ENCODE results near the gene CD151. TPM values are rescaled to one million over a fixed set of nuclear protein-coding genes. Genes with fewer than 3 reads are reported as not detected.

Gene CD151
- total RNA-seq, 6 donors from 2014 or later: 179 to 545 (median 421) TPM

DNA sequence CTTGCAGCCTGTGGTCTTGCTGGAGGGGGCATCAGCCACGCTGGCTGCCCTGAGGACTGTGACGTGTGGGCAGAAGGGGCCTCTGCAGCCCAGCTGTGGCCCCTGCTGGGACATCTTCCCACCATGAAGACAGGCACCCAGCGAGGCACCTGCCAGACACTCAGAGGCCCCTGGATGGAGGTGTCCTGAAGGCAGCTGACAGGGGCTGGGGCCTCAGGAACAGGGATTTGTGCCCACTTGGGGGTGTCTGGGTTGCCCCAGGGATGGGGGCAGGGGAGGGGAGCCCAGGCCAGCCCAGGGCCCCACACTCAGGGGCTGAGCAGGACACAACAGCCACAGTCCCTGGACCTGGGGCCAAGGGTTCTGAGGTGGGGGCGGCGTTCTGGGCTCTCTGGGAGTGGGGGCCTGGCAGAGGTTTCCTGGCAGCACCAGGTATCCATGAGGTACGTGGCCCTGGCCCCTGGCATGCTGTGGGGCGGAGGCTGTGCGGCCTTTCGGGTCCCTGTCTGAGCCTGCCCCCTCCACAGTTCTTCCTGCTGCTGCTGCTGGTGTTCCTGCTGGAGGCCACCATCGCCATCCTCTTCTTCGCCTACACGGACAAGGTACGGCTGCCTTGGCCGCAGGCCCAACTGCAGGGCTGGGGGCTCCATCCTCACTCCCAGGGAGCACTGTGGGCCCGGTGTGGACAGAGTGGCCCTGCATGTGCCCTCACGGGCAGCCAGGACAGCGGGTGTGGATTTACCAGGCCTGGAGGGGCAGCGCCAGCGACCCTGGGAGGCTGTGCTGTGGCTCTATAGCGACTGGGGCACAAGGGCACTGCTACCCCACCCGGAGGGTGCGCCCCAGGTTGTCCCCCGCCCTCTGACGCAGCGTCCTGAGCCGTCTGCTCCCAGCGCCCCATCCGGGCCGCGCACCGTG, 31.4 kb downstream of the CD151 start:
- 95 to 100% methylated on average over 3 to 30 of the region's 31 CpGs for WGBS, 2 donors
- Histone ChIP-seq H3K36me3 (peaks cover 0 to 64% (median 42%) of the 10 kb centered on the region in 4 donors), H3K27ac (no peak overlapping the region), H3K27me3 (no peaks in the 10 kb centered on the region), H3K9me3 (no peaks in the 10 kb centered on the region), H3K4me3 (no peak overlapping the region), H3K4me1 (peaks cover 7 to 11% (median 8%) of the 10 kb centered on the region in 4 donors)
- DNase-seq (peak in 1 of 2 donors; percentile 78), ATAC-seq (ENCODE audit: low FRiP score in 2 of 2) (no peak)
- TF ChIP-seq POLR2A (IDR thresholded peaks at IDR 0.05) (no peak), EP300 (IDR thresholded peaks at IDR 0.05) (no peak), POLR2AphosphoS5 (IDR thresholded peaks at IDR 0.05) (no peak)
- TF ChIP-seq, protein P1, sequence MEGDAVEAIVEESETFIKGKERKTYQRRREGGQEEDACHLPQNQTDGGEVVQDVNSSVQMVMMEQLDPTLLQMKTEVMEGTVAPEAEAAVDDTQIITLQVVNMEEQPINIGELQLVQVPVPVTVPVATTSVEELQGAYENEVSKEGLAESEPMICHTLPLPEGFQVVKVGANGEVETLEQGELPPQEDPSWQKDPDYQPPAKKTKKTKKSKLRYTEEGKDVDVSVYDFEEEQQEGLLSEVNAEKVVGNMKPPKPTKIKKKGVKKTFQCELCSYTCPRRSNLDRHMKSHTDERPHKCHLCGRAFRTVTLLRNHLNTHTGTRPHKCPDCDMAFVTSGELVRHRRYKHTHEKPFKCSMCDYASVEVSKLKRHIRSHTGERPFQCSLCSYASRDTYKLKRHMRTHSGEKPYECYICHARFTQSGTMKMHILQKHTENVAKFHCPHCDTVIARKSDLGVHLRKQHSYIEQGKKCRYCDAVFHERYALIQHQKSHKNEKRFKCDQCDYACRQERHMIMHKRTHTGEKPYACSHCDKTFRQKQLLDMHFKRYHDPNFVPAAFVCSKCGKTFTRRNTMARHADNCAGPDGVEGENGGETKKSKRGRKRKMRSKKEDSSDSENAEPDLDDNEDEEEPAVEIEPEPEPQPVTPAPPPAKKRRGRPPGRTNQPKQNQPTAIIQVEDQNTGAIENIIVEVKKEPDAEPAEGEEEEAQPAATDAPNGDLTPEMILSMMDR (IDR thresholded peaks at IDR 0.05): no peak

DNA sequence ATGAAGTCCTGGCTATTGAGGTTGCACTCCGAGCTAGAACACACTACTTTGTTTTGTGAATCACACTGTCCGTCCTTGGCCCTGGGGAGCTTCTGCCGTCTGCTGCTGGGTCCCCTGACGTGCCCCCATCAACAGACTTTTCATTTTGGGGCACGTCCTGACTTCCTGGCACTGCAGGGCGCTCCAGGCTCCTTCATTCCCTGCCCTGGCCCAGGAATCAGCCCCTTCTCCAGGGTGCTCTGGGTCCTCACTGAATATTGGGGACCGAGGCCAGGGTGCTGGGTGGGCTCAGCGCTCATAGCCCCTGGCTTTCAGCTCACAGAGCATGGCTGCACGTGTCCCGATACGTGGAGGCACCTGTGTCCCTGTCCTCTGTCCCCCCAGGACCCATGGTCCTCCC, 32.1 kb downstream of the CD151 start:
- no peak overlapping the region for H3K4me3 ChIP-seq
- 90 to 94% methylated on average over 6 to 11 of the region's 11 CpGs for WGBS, 2 donors
- peaks cover 0 to 67% (median 46%) of the 10 kb centered on the region in 4 donors for H3K36me3 ChIP-seq
- H3K4me1 ChIP-seq: peaks cover 2 to 5% (median 3%) of the 10 kb centered on the region in 4 donors
- no peak for TF ChIP-seq EP300 (IDR thresholded peaks at IDR 0.05)
- no peak for ATAC-seq (ENCODE audit: low FRiP score in 2 of 2)
- no peaks in the 10 kb centered on the region for H3K9me3 ChIP-seq
- no peak overlapping the region for H3K27ac ChIP-seq
- peak in 1 of 2 donors; percentile 41 for DNase-seq
- no peaks in the 10 kb centered on the region for H3K27me3 ChIP-seq

DNA sequence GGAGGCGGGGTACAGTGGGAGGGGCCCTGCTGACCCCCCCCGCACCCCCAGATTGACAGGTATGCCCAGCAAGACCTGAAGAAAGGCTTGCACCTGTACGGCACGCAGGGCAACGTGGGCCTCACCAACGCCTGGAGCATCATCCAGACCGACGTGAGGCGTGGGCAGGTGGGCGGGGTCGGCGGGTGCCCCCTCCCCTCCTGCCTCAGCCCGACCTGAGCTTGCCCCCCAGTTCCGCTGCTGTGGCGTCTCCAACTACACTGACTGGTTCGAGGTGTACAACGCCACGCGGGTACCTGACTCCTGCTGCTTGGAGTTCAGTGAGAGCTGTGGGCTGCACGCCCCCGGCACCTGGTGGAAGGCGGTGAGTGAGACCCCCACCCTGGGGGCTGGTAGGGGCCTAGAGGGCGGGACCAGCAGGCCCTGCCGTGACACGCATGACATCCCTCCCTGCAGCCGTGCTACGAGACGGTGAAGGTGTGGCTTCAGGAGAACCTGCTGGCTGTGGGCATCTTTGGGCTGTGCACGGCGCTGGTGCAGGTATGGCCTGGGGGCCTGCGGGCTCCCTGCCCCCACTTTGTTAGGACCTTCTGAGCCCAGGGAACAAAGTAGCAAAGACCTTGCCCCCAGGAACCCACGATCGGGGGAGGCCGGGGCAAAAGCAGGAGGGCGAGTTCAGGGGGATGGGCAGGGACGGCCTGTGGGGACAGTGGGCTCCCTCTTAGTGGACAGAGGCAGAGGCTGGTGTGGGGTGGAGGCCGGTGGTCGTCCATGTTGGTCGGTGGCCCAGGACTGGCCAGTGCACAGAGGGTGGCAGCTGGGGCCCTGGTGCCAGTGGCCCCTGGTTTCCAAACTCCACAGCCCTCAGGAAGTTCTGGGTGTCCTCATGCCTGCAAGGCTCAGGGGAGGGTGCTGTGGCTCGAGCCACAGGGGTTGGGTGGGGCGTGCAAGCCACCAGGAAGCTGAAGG, 33.0 kb downstream of the CD151 start:
- ATAC-seq (ENCODE audit: low FRiP score in 2 of 2) (no peak), DNase-seq (peak in 1 of 2 donors; percentile 76)
- peaks cover 0 to 67% (median 47%) of the 10 kb centered on the region in 4 donors for H3K36me3 ChIP-seq

DNA sequence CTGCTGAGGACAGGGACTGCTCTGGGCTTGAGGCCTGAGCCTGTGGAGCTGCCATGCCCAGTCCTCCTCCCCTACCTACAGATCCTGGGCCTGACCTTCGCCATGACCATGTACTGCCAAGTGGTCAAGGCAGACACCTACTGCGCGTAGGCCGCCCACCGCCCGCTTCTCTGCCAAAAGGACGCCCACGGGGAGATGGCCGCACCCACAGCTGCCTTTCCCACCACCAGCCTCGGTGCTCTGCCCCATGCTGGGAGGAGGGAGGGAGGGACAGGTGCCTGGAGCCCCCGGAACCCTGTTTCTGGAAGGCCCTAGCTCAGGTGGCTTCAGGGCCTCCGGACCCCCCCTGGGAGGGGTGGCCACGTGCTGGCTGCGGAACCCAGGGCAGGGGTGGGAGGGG, 33.7 kb downstream of the CD151 start:
- Histone ChIP-seq H3K4me1 (no peaks in the 10 kb centered on the region), H3K4me3 (no peak overlapping the region), H3K27ac (no peak overlapping the region), H3K9me3 (no peaks in the 10 kb centered on the region), H3K27me3 (no peaks in the 10 kb centered on the region), H3K36me3 (peaks cover 0 to 67% (median 45%) of the 10 kb centered on the region in 4 donors)
- ATAC-seq (ENCODE audit: low FRiP score in 2 of 2) (no peak), DNase-seq (peak in 1 of 2 donors; percentile 67)
- TF ChIP-seq POLR2AphosphoS5 (IDR thresholded peaks at IDR 0.05) (no peak), POLR2A (IDR thresholded peaks at IDR 0.05) (no peak)
- WGBS, 2 donors: 82 to 89% methylated on average over 5 to 14 of the region's 14 CpGs

More for the DNA sequence above, 33.0 kb downstream of the CD151 start:
- Histone ChIP-seq H3K27me3 (no peaks in the 10 kb centered on the region), H3K27ac (no peak overlapping the region), H3K4me1 (no peaks in the 10 kb centered on the region), H3K9me3 (no peaks in the 10 kb centered on the region), H3K4me3 (no peak overlapping the region)
- TF ChIP-seq EP300 (IDR thresholded peaks at IDR 0.05) (no peak), POLR2A (IDR thresholded peaks at IDR 0.05) (no peak), POLR2AphosphoS5 (IDR thresholded peaks at IDR 0.05) (no peak)
- TF ChIP-seq, protein P1 (IDR thresholded peaks at IDR 0.05): no peak
- WGBS, 2 donors: 83 to 85% methylated on average over 21 to 38 of the region's 41 CpGs

DNA sequence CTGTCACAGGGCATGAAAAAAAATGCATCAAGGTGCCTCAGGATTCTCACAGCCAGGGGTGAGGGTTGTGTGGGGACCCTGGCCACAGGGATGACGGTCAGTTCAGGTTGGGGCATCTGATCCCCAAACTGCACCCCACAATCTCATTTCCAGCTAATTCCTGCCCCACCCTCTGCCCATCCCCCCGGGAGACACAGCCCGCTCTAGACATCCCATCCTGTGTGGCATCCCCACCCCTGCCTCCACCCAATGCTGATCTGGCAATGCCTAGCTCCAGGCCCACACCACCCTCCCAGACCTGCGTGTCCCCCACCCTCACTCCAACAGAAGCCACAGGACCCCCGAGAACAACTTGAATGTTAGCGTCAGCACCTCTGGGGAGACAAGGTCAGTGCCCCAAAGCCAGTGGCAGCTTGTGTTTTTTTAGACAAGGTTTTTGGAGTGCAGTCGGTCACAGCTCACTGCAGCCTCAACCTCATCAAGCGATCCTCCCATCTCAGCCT, 35.2 kb downstream of the CD151 start:
- peaks cover 0 to 61% (median 40%) of the 10 kb centered on the region in 4 donors for H3K36me3 ChIP-seq
- 85 to 89% methylated on average over 8 of the region's 8 CpGs for WGBS, 2 donors
- no peak overlapping the region for H3K4me3 ChIP-seq
- H3K4me1 ChIP-seq: no peaks in the 10 kb centered on the region
- DNase-seq (no peak), ATAC-seq (ENCODE audit: low FRiP score in 2 of 2) (no peak)
- TF ChIP-seq, protein P1 (IDR thresholded peaks at IDR 0.05): no peak
- TF ChIP-seq POLR2A (IDR thresholded peaks at IDR 0.05) (no peak), EP300 (IDR thresholded peaks at IDR 0.05) (no peak), POLR2AphosphoS5 (IDR thresholded peaks at IDR 0.05) (no peak)
- no peak overlapping the region for H3K27ac ChIP-seq
- no peaks in the 10 kb centered on the region for H3K9me3 ChIP-seq
- no peaks in the 10 kb centered on the region for H3K27me3 ChIP-seq
